Muscle of leg (tissue), 11 donors: ENCODE measurements around the gene DCUN1D1. TPM values are rescaled to one million over a fixed set of nuclear protein-coding genes. Genes with fewer than 3 reads are reported as not detected.

Experiments used
- DNase-seq: peaks from one replicate; pipeline ENCODE4 v3.0.0; 2013
- H3K27ac ChIP-seq: one replicate; pipeline ENCODE4 v1.5.1; 2013; ENCODE audit warnings: mild to moderate bottlenecking, low read length, control low read depth
- H3K27me3 ChIP-seq: one replicate; pipeline ENCODE4 v1.6.1; 2013; ENCODE audit warnings: low read length; ENCODE audit not compliant: control insufficient read depth, insufficient read depth
- H3K36me3 ChIP-seq: one replicate; pipeline ENCODE4 v1.6.1; 2013; ENCODE audit warnings: low read length; ENCODE audit not compliant: control insufficient read depth, insufficient read depth
- H3K4me1 ChIP-seq: one replicate; pipeline ENCODE4 v1.6.1; 2013; ENCODE audit warnings: low read length; ENCODE audit not compliant: control insufficient read depth, insufficient read depth
- H3K4me3 ChIP-seq: one replicate; pipeline ENCODE4 v1.5.1; 2013; ENCODE audit warnings: low read length, control low read depth
- H3K9me3 ChIP-seq: replicated peaks from 2 replicates; pipeline ENCODE4 v1.6.1; 2013; ENCODE audit warnings: low read depth, low read length; ENCODE audit not compliant: control insufficient read depth
- WGBS: methylation state at CpG from one replicate; pipeline ENCODE4 v1.1.5; 2013; ENCODE audit warnings: missing lambda C conversion rate; ENCODE audit not compliant: insufficient coverage; 5-methylcytosine and 5-hydroxymethylcytosine counted together
- polyA plus RNA-seq, 8 donors: library from polyadenylated mRNA; unstranded; fragments of 120-200 nt; gene quantifications; one replicate each; pipeline versions ENCODE4 v1.2.1 to v1.2.3, GENCODE V29; 2013; ENCODE audit warnings: inconsistent platforms in 1 of 8, low replicate concordance in 1 of 8; ENCODE audit not compliant: insufficient read length in 8 of 8, insufficient read depth in 1 of 8
- total RNA-seq: library from RNA; stranded (reverse); fragments of 120-200 nt; gene quantifications from one replicate; pipeline ENCODE4 v1.2.4, GENCODE V29; 2013

The DCUN1D1 gene
- total and polyA plus RNA-seq, 9 donors, result 20.2 to 32.5 (median 28.6) TPM

GRCh38 chr3:182905623-182906022 lies 74.7 kb downstream of the DCUN1D1 start:
- no peaks in the 10 kb centered on the region for H3K9me3 ChIP-seq
- peaks cover 16% of the 10 kb centered on the region for H3K36me3 ChIP-seq
- no peak overlapping the region for H3K4me3 ChIP-seq
- no peaks in the 10 kb centered on the region for H3K4me1 ChIP-seq
- 96% methylated on average over 3 of the region's 4 CpGs for WGBS
- H3K27me3 ChIP-seq, result no peaks in the 10 kb centered on the region
- no peak for DNase-seq
- no peak overlapping the region for H3K27ac ChIP-seq

- Histone ChIP-seq H3K27ac (no peak overlapping the region), H3K9me3 (no peaks in the 10 kb centered on the region), H3K27me3 (no peaks in the 10 kb centered on the region), H3K4me3 (no peak overlapping the region), H3K36me3 (peaks cover 13% of the 10 kb centered on the region), H3K4me1 (no peaks in the 10 kb centered on the region)
- DNase-seq, result no peak
- no CpG with 5 or more reads among the region's 3 CpGs for WGBS
These were observed 76.2 kb downstream of the DCUN1D1 start for GRCh38 chr3:182904164-182904563.

- DNase-seq, result no peak
- H3K27ac ChIP-seq, result no peak overlapping the region
- H3K36me3 ChIP-seq, result peaks cover 15% of the 10 kb centered on the region
- H3K9me3 ChIP-seq, result no peaks in the 10 kb centered on the region
- no peak overlapping the region for H3K4me3 ChIP-seq
- H3K27me3 ChIP-seq, result no peaks in the 10 kb centered on the region
- no peaks in the 10 kb centered on the region for H3K4me1 ChIP-seq
- WGBS, result no CpG with 5 or more reads among the region's 5 CpGs
These were observed 78.1 kb downstream of the DCUN1D1 start for GRCh38 chr3:182902236-182902635.

GRCh38 chr3:182896553-182896952 lies 83.8 kb downstream of the DCUN1D1 start:
- Histone ChIP-seq H3K27ac (no peak overlapping the region), H3K4me1 (no peaks in the 10 kb centered on the region), H3K36me3 (peaks cover 7% of the 10 kb centered on the region), H3K4me3 (no peak overlapping the region), H3K9me3 (no peaks in the 10 kb centered on the region), H3K27me3 (no peaks in the 10 kb centered on the region)
- WGBS, result no CpG with 5 or more reads among the region's 2 CpGs
- DNase-seq, result no peak

- Histone ChIP-seq H3K4me1 (no peaks in the 10 kb centered on the region), H3K9me3 (no peaks in the 10 kb centered on the region), H3K27ac (no peak overlapping the region), H3K4me3 (no peak overlapping the region), H3K36me3 (peaks cover 7% of the 10 kb centered on the region), H3K27me3 (no peaks in the 10 kb centered on the region)
- DNase-seq, result no peak
- 86% methylated on average over 4 of the region's 8 CpGs for WGBS
These were observed 84.7 kb downstream of the DCUN1D1 start for GRCh38 chr3:182895513-182896112.

GRCh38 chr3:182892226-182892625 lies 88.1 kb downstream of the DCUN1D1 start:
- Histone ChIP-seq H3K4me3 (no peak overlapping the region), H3K9me3 (no peaks in the 10 kb centered on the region), H3K4me1 (no peaks in the 10 kb centered on the region), H3K27ac (no peak overlapping the region), H3K27me3 (no peaks in the 10 kb centered on the region), H3K36me3 (peaks cover 10% of the 10 kb centered on the region)
- 89% methylated on average over 4 of the region's 4 CpGs for WGBS
- no peak for DNase-seq

- Histone ChIP-seq H3K4me1 (no peaks in the 10 kb centered on the region), H3K27me3 (no peaks in the 10 kb centered on the region), H3K36me3 (peaks cover 10% of the 10 kb centered on the region), H3K27ac (no peak overlapping the region), H3K9me3 (no peaks in the 10 kb centered on the region), H3K4me3 (no peak overlapping the region)
- no peak for DNase-seq
- no CpG with 5 or more reads among the region's 1 CpG for WGBS
These were observed 89.0 kb downstream of the DCUN1D1 start for GRCh38 chr3:182891364-182891763.

- DNase-seq, result no peak
- H3K27ac ChIP-seq, result no peak overlapping the region
- no peaks in the 10 kb centered on the region for H3K4me1 ChIP-seq
- no peaks in the 10 kb centered on the region for H3K27me3 ChIP-seq
- no CpG with 5 or more reads among the region's 3 CpGs for WGBS
- H3K4me3 ChIP-seq, result no peak overlapping the region
- H3K9me3 ChIP-seq, result no peaks in the 10 kb centered on the region
- H3K36me3 ChIP-seq, result peaks cover 10% of the 10 kb centered on the region
These were observed 90.2 kb downstream of the DCUN1D1 start for GRCh38 chr3:182889948-182890629.

Other genes starting within 250 kb of the DCUN1D1 start
- 58.5 TPM for gene ATP11B, start 187.0 kb downstream of the DCUN1D1 start, total RNA-seq
- gene ATP11B, start 187.0 kb downstream of the DCUN1D1 start, polyA plus RNA-seq, result 10 to 100 TPM; 26.5 to 52.1 (median 41.1) TPM
- 13.8 TPM for gene MCCC1, start 119.0 kb upstream of the DCUN1D1 start, total RNA-seq
- gene MCCC1, start 119.0 kb upstream of the DCUN1D1 start, polyA plus RNA-seq, result 10 to 100 TPM; 11.6 to 18.0 (median 13.5) TPM
- gene LAMP3, start 182.2 kb upstream of the DCUN1D1 start, total RNA-seq, result 0.04 TPM
- 1 to 10 TPM in 1 of 8 donors, under 1 TPM in 6, not detected in 1; 0.07 to 1.9 (median 0.11) TPM for gene LAMP3, start 182.2 kb upstream of the DCUN1D1 start, polyA plus RNA-seq